A549 (cell line): ENCODE results near the gene COL8A1. TPM values are rescaled to one million over a fixed set of nuclear protein-coding genes. Genes with fewer than 3 reads are reported as not detected.

Experiments used
- ATAC-seq, 2 experiments: fragments of 200-7000 bp in 1 of 2; fragments of >200 bp in 1 of 2; cut with Nextera tagmentation in 1 of 2; cut with Tn5 transposase in 1 of 2; 3 replicates each; pipeline versions ENCODE4 v1.8.0 to v1.9.1; 2018 to 2020; ENCODE audit warnings: mild to moderate bottlenecking in 1 of 2, moderate library complexity in 1 of 2
- CTCF ChIA-PET: fragments of 300-600 bp; sonication (Branson Sonifier 250); formaldehyde crosslinking; extraction: SDS; loops from one replicate; lab custom pipeline; 2021; ENCODE audit warnings: antibody characterized with exemption, inconsistent platforms; lab: Yijun Ruan, JAX
- POLR2A ChIA-PET: fragments of 350-600 bp; formaldehyde crosslinking; extraction: SDS; loops from one replicate; lab custom pipeline; 2021; ENCODE audit warnings: antibody characterized with exemption, inconsistent platforms; lab: Yijun Ruan, JAX
- DNase-seq, 2 experiments: peaks; one replicate each; pipeline versions ENCODE4 v3.0.0 to v3.0.0-alpha.2; 2011 to 2016; ENCODE audit warnings: low read depth in 1 of 2, low spot score in 1 of 2
- FAIRE-seq: peaks from 2 replicates; lab custom pipeline; 2011; peaks lifted over from hg19 to GRCh38; lab: Jason Lieb, UNC
- H3K27ac ChIP-seq, 2 experiments: fragments of >200 bp; sonication (Bioruptor Twin); formaldehyde crosslinking; 3 replicates each; pipeline ENCODE4 v1.5.1; 2016 to 2017
- H3K4me1 ChIP-seq: fragments of >200 bp; sonication (Bioruptor Twin); formaldehyde crosslinking; 3 replicates; pipeline ENCODE4 v1.6.1; 2016
- H3K4me2 ChIP-seq: fragments of >200 bp; sonication (Bioruptor Twin); formaldehyde crosslinking; 3 replicates; pipeline ENCODE4 v1.6.1; 2016
- H3K4me3 ChIP-seq: fragments of >200 bp; sonication (Bioruptor Twin); formaldehyde crosslinking; 3 replicates; pipeline ENCODE4 v1.5.1; 2016
- H3K9me3 ChIP-seq: fragments of >200 bp; sonication (Bioruptor Twin); formaldehyde crosslinking; 3 replicates; pipeline ENCODE4 v1.6.1; 2016
- CHD2 ChIP-seq: fragments of 150-350 bp; IDR thresholded peaks from 2 replicates; pipeline ENCODE4 v1.6.1; 2014; ENCODE audit warnings: low read length; ENCODE audit not compliant: partially characterized antibody
- CHD4 ChIP-seq: fragments of 200-600 bp; sonication (generic); IDR thresholded peaks from 2 replicates; pipeline ENCODE4 v1.6.1; 2016; ENCODE audit warnings: antibody characterized with exemption, mild to moderate bottlenecking, borderline replicate concordance
- CTCF ChIP-seq: fragments of >200 bp; sonication (Bioruptor Twin); formaldehyde crosslinking; IDR thresholded peaks from 3 replicates; pipeline ENCODE4 v1.5.1; 2016
- E2F6 ChIP-seq: IDR thresholded peaks from 2 replicates; pipeline ENCODE4 v1.6.1; 2012; ENCODE audit warnings: low read depth, borderline replicate concordance
- EHF ChIP-seq: fragments of 250-450 bp; sonication (Bioruptor Pico); IDR thresholded peaks from 2 replicates; pipeline ENCODE4 v1.5.0; 2020; ENCODE audit warnings: mild to moderate bottlenecking
- ELK1 ChIP-seq: fragments of 150-350 bp; IDR thresholded peaks from 2 replicates; pipeline ENCODE4 v1.6.1; 2014; ENCODE audit warnings: low read depth, mild to moderate bottlenecking, low read length
- FOSL2 ChIP-seq, 2 experiments: fragments of 450-650 bp in 1 of 2; fragments of >200 bp in 1 of 2; sonication (Bioruptor Twin) in 1 of 2; formaldehyde crosslinking; IDR thresholded peaks; 2 replicates each; pipeline versions ENCODE4 v1.5.0 to v1.6.1; 2016 to 2020; ENCODE audit warnings: mild to moderate bottlenecking in 1 of 2, moderate library complexity in 1 of 2
- HES2 ChIP-seq: fragments of >200 bp; sonication (Bioruptor Twin); formaldehyde crosslinking; IDR thresholded peaks from 2 replicates; pipeline ENCODE4 v1.6.1; 2016
- HEYL ChIP-seq: fragments of 250-450 bp; sonication (Bioruptor Pico); IDR thresholded peaks from 2 replicates; pipeline ENCODE4 v1.8.0; 2021; ENCODE audit warnings: mild to moderate bottlenecking, moderate library complexity
- HMGXB4 ChIP-seq: fragments of 250-450 bp; sonication (Bioruptor Pico); IDR thresholded peaks from 2 replicates; pipeline ENCODE4 v1.5.0; 2021; ENCODE audit warnings: mild to moderate bottlenecking, moderate library complexity, borderline replicate concordance
- HOXA7 ChIP-seq: fragments of 250-450 bp; sonication (Bioruptor Pico); IDR thresholded peaks from 2 replicates; pipeline ENCODE4 v1.5.0; 2020; ENCODE audit warnings: mild to moderate bottlenecking, moderate library complexity
- HOXB13 ChIP-seq: fragments of 250-450 bp; sonication (Bioruptor Pico); IDR thresholded peaks from 2 replicates; pipeline ENCODE4 v1.5.0; 2020; ENCODE audit warnings: low read depth, mild to moderate bottlenecking, moderate library complexity
- HOXB5 ChIP-seq: fragments of 250-450 bp; sonication (Bioruptor Pico); IDR thresholded peaks from 2 replicates; pipeline ENCODE4 v1.5.0; 2020; ENCODE audit warnings: mild to moderate bottlenecking, moderate library complexity
- JUN ChIP-seq, 2 experiments: fragments of >200 bp; sonication (Bioruptor Twin); formaldehyde crosslinking; IDR thresholded peaks; 2 replicates in 1 of 2; 3 replicates in 1 of 2; pipeline ENCODE4 v1.6.1; 2016 to 2017
- JUNB ChIP-seq: fragments of >200 bp; sonication (Bioruptor Twin); formaldehyde crosslinking; IDR thresholded peaks from 2 replicates; pipeline ENCODE4 v1.6.1; 2016
- MAX ChIP-seq: IDR thresholded peaks from 2 replicates; pipeline ENCODE4 v1.6.1; 2012
- PHF8 ChIP-seq: fragments of 200-600 bp; sonication (generic); IDR thresholded peaks from 2 replicates; pipeline ENCODE4 v1.6.1; 2016; ENCODE audit warnings: low read depth, mild to moderate bottlenecking, antibody characterized with exemption, moderate library complexity, borderline replicate concordance
- REST ChIP-seq: fragments of 200-600 bp; sonication (generic); IDR thresholded peaks from 2 replicates; pipeline ENCODE4 v1.6.1; 2016; ENCODE audit warnings: antibody characterized with exemption, mild to moderate bottlenecking, moderate library complexity
- TP53 ChIP-seq: fragments of 250-450 bp; sonication (Bioruptor Pico); IDR thresholded peaks from 2 replicates; pipeline ENCODE4 v1.5.0; 2021; ENCODE audit warnings: mild to moderate bottlenecking, moderate library complexity
- ZFP36 ChIP-seq: fragments of 450-650 bp; IDR thresholded peaks from 2 replicates; pipeline ENCODE4 v1.6.1; 2014; ENCODE audit warnings: borderline replicate concordance; ENCODE audit not compliant: partially characterized antibody
- WGBS: methylation state at CpG from one replicate; pipeline ENCODE4 v1.1.6; 2017; ENCODE audit errors: missing lambda C conversion rate; 5-methylcytosine and 5-hydroxymethylcytosine counted together
- polyA plus RNA-seq, 4 experiments: library from polyadenylated mRNA; depleted of rRNA in 3 of 4; stranded (reverse); fragments of >200 nt; fragmentation: RNase III in 1 of 4; extraction: RNeasy Plus Mini Kit Qiagen cat#74134 plus additional on column Dnase treatment in 1 of 4; gene quantifications; 2 replicates in 3 of 4; 3 replicates in 1 of 4; pipeline ENCODE4 v1.2.3, GENCODE V29; 2011 to 2017

COL8A1 gene
- polyA plus RNA-seq, 2 of the 4 experiments (the other 2 are of a cell fraction): not detected

- H3K4me2 ChIP-seq: no peak overlapping the region
- WGBS: 24% methylated on average over 2 of the region's 2 CpGs
- no peak overlapping the region for H3K27ac ChIP-seq
- ChIA-PET POLR2A (no interaction called here), CTCF (interaction anchor here (0.7 kb wide), 1 partner anchor 41 kb away, joined by 3 read pairs; no protein-coding TSS in a partner anchor)
- TF ChIP-seq PHF8 (no peak), JUN (IDR thresholded peaks at IDR 0.05) (no peak), ZFP36 (no peak), CHD4 (no peak), JUNB (no peak), E2F6 (no peak), CHD2 (no peak), ELK1 (no peak), HES2 (no peak), EHF (CRISPR knock-in tag) (no peak), MAX (no peak), REST (no peak), TP53 (CRISPR knock-in tag) (no peak), HMGXB4 (no peak), FOSL2 (IDR thresholded peaks at IDR 0.05) (no peak), FOSL2 (CRISPR knock-in tag; IDR thresholded peaks at IDR 0.05) (no peak), HEYL (CRISPR knock-in tag) (no peak), CTCF (no peak), HOXB13 (CRISPR knock-in tag) (no peak), HOXB5 (no peak), HOXA7 (CRISPR knock-in tag) (no peak)
- ATAC-seq (no peak), FAIRE-seq (no peak), DNase-seq (no peak)
- H3K4me3 ChIP-seq: no peak overlapping the region
- H3K9me3 ChIP-seq: no peaks in the 10 kb centered on the region
- H3K4me1 ChIP-seq: no peaks in the 10 kb centered on the region
Measured at GRCh38 chr3:99704417-99704816, 66.0 kb downstream of the COL8A1 start.
